Measurements from ENCODE around the gene KLK13.

- no peak for TF ChIP-seq CTCF (IDR thresholded peaks at IDR 0.05; ENCODE audit: low read depth, low read length)
- no peak for TF ChIP-seq EZH2phosphoT487 (IDR thresholded peaks at IDR 0.05; ENCODE audit: low read depth)
Measured at GRCh38 chr19:51081476-51081875, 16.6 kb upstream of the KLK13 start.
